Fibroblast of peridontal ligament (primary cell): ENCODE data around the gene LCE1D.
A peak's percentile ranks its signal among the peaks of the same experiment; 100 is the strongest.

ENCODE experiments used
- DNase-seq: peaks from one replicate; pipeline ENCODE4 v3.0.0-alpha.2; 2010; ENCODE audit errors: extremely low read depth

Gene LCE1D

GRCh38 chr1:152811671-152812070, 15.2 kb downstream of the LCE1D start, which contains the start of gene LCE1B:
LCE1B (plus strand) TSS chr1:152811971; CDS start chr1:152812447, 476 bp downstream.
- no peak for DNase-seq

- no peak for DNase-seq
Measured at GRCh38 chr1:152817309-152817708, 20.8 kb downstream of the LCE1D start.

GRCh38 chr1:152823294-152823693, 26.8 kb downstream of the LCE1D start:
- DNase-seq: no peak

GRCh38 chr1:152824964-152825363, 28.4 kb downstream of the LCE1D start:
- DNase-seq: no peak

GRCh38 chr1:152827173-152827572, 30.7 kb downstream of the LCE1D start, which contains the start of gene LCE1A:
LCE1A (plus strand) TSS chr1:152827473; CDS start chr1:152827473, 0 bp downstream.
- DNase-seq: no peak

- DNase-seq: peak; percentile 41
Measured at GRCh38 chr1:152836870-152837269, 40.3 kb downstream of the LCE1D start.

GRCh38 chr1:152842556-152842955, 46.0 kb downstream of the LCE1D start, which contains the start of gene LCE6A:
LCE6A (plus strand) TSS chr1:152842856; CDS start chr1:152843521, 665 bp downstream.
- DNase-seq: no peak
